Ascending aorta (tissue), 2 donors: ENCODE measurements around the gene EML5. TPM values are rescaled to one million over a fixed set of nuclear protein-coding genes. Genes with fewer than 3 reads are reported as not detected.

Experiments
- DNase-seq, 2 donors: peaks; one replicate each; pipeline ENCODE4 v3.0.0-alpha.2; 2019; ENCODE audit warnings: low spot score in 2 of 2
- H3K27ac ChIP-seq, 2 donors: fragments of 200-600 bp; sonication (generic); one replicate each; pipeline ENCODE4 v1.5.1; 2016 to 2017; ENCODE audit warnings: mild to moderate bottlenecking in 1 of 2
- H3K27me3 ChIP-seq: fragments of 200-600 bp; sonication (generic); one replicate; pipeline ENCODE4 v1.5.1; 2017
- H3K36me3 ChIP-seq, 2 donors: fragments of 200-600 bp; sonication (generic); one replicate each; pipeline ENCODE4 v1.5.1; 2016
- H3K4me1 ChIP-seq, 2 donors: fragments of 200-600 bp; sonication (generic); one replicate each; pipeline ENCODE4 v1.5.1; 2016 to 2017; ENCODE audit warnings: mild to moderate bottlenecking in 1 of 2
- H3K4me3 ChIP-seq, 2 donors: fragments of 200-600 bp; sonication (generic); one replicate each; pipeline ENCODE4 v1.5.1; 2016 to 2017; ENCODE audit warnings: mild to moderate bottlenecking in 1 of 2
- H3K9me3 ChIP-seq, 2 donors: fragments of 200-600 bp; sonication (generic); one replicate each; pipeline ENCODE4 v1.5.1; 2016
- intact Hi-C: fragments of 100-400 bp; cut with DNase I; formaldehyde crosslinking; loops from one replicate; pipeline ENCODE4 v1.15.1; 2023
- total RNA-seq: library from RNA; depleted of rRNA; stranded (reverse); fragments of >200 nt; gene quantifications from one replicate; pipeline ENCODE4 v1.1.0, GENCODE V29; 2016
- TF ChIP-seq, protein P1 (sequence below), 3 experiments: fragments of 200-600 bp in 2 of 3; fragments of 450-650 bp in 1 of 3; sonication (generic) in 2 of 3; IDR thresholded peaks; one replicate each; pipeline ENCODE4 v1.5.1; 2016 to 2019; ENCODE audit warnings: antibody characterized with exemption in 3 of 3, mild to moderate bottlenecking in 1 of 3, moderate library complexity in 1 of 3

Gene EML5
- total RNA-seq, 1 donor from 2014 or later: 0.21 TPM

DNA sequence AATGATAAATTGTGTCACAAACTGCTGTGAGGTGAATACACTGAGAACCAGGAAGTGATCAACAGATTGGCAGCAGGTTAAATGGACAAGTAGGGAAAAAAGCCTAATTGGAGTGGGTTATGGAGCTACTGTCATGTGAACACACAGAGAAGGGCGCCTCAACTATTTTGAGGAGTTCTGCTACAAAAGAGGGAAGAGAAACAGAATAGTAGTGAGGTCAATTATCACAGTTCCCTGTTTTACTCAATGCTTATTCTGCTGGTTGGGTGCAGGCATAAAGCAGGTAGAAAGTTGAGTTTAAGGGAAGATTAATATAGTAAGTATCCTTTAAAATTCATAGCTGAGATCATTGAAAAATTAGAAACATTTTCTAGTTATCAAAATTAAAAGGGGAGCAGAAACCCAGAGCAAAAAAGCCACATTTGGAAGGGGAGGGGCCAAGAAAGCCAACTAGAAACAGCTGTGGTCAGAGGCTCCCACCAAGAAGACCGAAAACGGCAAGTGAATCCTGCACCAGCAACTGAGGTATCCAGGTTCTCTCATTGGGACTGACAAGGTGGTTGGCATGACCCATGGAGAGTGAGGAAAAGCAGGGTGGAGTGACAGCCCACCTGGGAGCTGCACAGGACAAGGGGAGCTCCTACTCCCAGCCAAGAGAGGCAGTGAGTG, 124.2 kb downstream of the EML5 start:
- peak overlapping the region; percentile 1 to 5 for H3K27ac ChIP-seq
- H3K4me1 ChIP-seq: no peaks in the 10 kb centered on the region
- H3K27me3 ChIP-seq: no peaks in the 10 kb centered on the region
- intact Hi-C loops: no loop called here
- no peak overlapping the region for H3K4me3 ChIP-seq
- no peaks in the 10 kb centered on the region for H3K9me3 ChIP-seq
- H3K36me3 ChIP-seq: no peaks in the 10 kb centered on the region
- no peak for DNase-seq
- TF ChIP-seq, protein P1, sequence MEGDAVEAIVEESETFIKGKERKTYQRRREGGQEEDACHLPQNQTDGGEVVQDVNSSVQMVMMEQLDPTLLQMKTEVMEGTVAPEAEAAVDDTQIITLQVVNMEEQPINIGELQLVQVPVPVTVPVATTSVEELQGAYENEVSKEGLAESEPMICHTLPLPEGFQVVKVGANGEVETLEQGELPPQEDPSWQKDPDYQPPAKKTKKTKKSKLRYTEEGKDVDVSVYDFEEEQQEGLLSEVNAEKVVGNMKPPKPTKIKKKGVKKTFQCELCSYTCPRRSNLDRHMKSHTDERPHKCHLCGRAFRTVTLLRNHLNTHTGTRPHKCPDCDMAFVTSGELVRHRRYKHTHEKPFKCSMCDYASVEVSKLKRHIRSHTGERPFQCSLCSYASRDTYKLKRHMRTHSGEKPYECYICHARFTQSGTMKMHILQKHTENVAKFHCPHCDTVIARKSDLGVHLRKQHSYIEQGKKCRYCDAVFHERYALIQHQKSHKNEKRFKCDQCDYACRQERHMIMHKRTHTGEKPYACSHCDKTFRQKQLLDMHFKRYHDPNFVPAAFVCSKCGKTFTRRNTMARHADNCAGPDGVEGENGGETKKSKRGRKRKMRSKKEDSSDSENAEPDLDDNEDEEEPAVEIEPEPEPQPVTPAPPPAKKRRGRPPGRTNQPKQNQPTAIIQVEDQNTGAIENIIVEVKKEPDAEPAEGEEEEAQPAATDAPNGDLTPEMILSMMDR (IDR thresholded peaks at IDR 0.05): no peak

GRCh38 chr14:88667555-88668273, 125.0 kb downstream of the EML5 start:
- Histone ChIP-seq H3K4me1 (no peaks in the 10 kb centered on the region), H3K4me3 (no peak overlapping the region), H3K27me3 (no peaks in the 10 kb centered on the region), H3K27ac (peak overlapping the region; percentile 1 to 5), H3K36me3 (no peaks in the 10 kb centered on the region), H3K9me3 (no peaks in the 10 kb centered on the region)
- TF ChIP-seq, protein P1 (IDR thresholded peaks at IDR 0.05): peak; percentile 56 to 82 (median 78)
- peak in 1 of 2 donors; percentile 67 for DNase-seq
- intact Hi-C loops: loop anchor here (1.0 kb wide), 1 partner anchor 201 kb away; no protein-coding TSS in a partner anchor

GRCh38 chr14:88660056-88660455, 132.7 kb downstream of the EML5 start:
- H3K4me3 ChIP-seq: no peak overlapping the region
- intact Hi-C loops: no loop called here
- DNase-seq: no peak
- H3K27me3 ChIP-seq: no peaks in the 10 kb centered on the region
- H3K27ac ChIP-seq: no peak overlapping the region
- H3K36me3 ChIP-seq: no peaks in the 10 kb centered on the region
- TF ChIP-seq, protein P1 (IDR thresholded peaks at IDR 0.05): no peak
- H3K4me1 ChIP-seq: no peaks in the 10 kb centered on the region
- H3K9me3 ChIP-seq: no peaks in the 10 kb centered on the region

- Histone ChIP-seq H3K36me3 (no peaks in the 10 kb centered on the region), H3K27me3 (no peaks in the 10 kb centered on the region), H3K27ac (no peak overlapping the region), H3K4me3 (no peak overlapping the region), H3K4me1 (no peaks in the 10 kb centered on the region), H3K9me3 (no peaks in the 10 kb centered on the region)
- TF ChIP-seq, protein P1 (IDR thresholded peaks at IDR 0.05): no peak
- intact Hi-C loops: no loop called here
- no peak for DNase-seq
These were observed 153.5 kb downstream of the EML5 start for GRCh38 chr14:88639221-88639620.

DNA sequence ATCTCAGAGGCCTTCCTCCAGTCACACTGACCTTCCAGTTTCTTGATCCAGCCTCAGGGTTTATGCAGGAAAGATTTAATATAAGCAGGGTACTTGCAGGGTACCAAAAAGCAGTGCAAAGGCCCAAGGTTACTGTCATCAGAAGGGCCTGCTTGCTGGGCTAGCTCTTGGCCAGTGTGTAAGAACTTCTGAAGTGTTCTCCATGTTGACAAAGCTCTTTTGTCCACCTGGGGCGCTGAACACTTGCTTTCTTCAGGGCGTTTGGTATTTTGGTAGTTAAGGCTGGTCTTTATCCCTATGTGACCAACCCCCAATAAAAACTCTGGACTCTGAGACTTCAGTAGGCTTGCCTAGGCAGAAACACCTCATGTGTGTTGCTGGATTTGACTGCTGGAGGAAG, 160.2 kb downstream of the EML5 start:
- TF ChIP-seq, protein P1 (IDR thresholded peaks at IDR 0.05): no peak
- DNase-seq: no peak
- no peak overlapping the region for H3K4me3 ChIP-seq
- no peaks in the 10 kb centered on the region for H3K9me3 ChIP-seq
- no peaks in the 10 kb centered on the region for H3K27me3 ChIP-seq
- H3K27ac ChIP-seq: no peak overlapping the region
- intact Hi-C loops: no loop called here
- no peaks in the 10 kb centered on the region for H3K36me3 ChIP-seq
- H3K4me1 ChIP-seq: no peaks in the 10 kb centered on the region
